Breast epithelium (tissue), 4 donors: ENCODE data around the gene ARL6IP1. TPM values are rescaled to one million over a fixed set of nuclear protein-coding genes. Genes with fewer than 3 reads are reported as not detected.
A peak's percentile ranks its signal among the peaks of the same experiment; 100 is the strongest.

Experiments used
- DNase-seq, 2 donors: peaks; one replicate each; pipeline ENCODE4 v3.0.0-alpha.2; 2019; ENCODE audit warnings: low spot score in 2 of 2
- H3K27ac ChIP-seq, 2 donors: fragments of 200-600 bp; sonication (generic) in 1 of 2; one replicate each; pipeline ENCODE4 v1.5.1; 2016 to 2019; ENCODE audit warnings: mild to moderate bottlenecking in 1 of 2
- H3K27me3 ChIP-seq, 2 donors: fragments of 200-600 bp; sonication (generic) in 1 of 2; one replicate each; pipeline versions ENCODE4 v1.5.1 to v1.6.0; 2017 to 2019; ENCODE audit warnings: control low read depth in 1 of 2, mild to moderate bottlenecking in 1 of 2
- H3K36me3 ChIP-seq: fragments of 200-600 bp; one replicate; pipeline ENCODE4 v1.5.1; 2019
- H3K4me1 ChIP-seq, 2 donors: fragments of 200-600 bp; sonication (generic); one replicate each; pipeline ENCODE4 v1.5.1; 2016 to 2019; ENCODE audit warnings: control low read depth in 1 of 2
- H3K4me3 ChIP-seq, 3 donors: fragments of 200-600 bp; sonication (generic); 1 replicate in 2 of 3; 2 replicates in 1 of 3; pipeline ENCODE4 v1.5.1; 2016 to 2019; ENCODE audit warnings: mild to moderate bottlenecking in 3 of 3, moderate library complexity in 2 of 3
- H3K9me3 ChIP-seq, 2 donors: fragments of 200-600 bp; sonication (generic) in 1 of 2; one replicate each; pipeline ENCODE4 v1.5.1; 2016 to 2019; ENCODE audit warnings: control low read depth in 1 of 2
- CTCF ChIP-seq, 3 donors: fragments of 450-650 bp; IDR thresholded peaks; one replicate each; pipeline ENCODE4 v1.5.1; 2016 to 2017; ENCODE audit warnings: antibody characterized with exemption in 3 of 3, mild to moderate bottlenecking in 3 of 3, moderate library complexity in 3 of 3
- POLR2A ChIP-seq: fragments of 450-650 bp; IDR thresholded peaks from one replicate; pipeline ENCODE4 v1.6.1; 2016; ENCODE audit warnings: antibody characterized with exemption, mild to moderate bottlenecking, moderate library complexity
- POLR2AphosphoS5 ChIP-seq, 3 donors: sonication (generic); formaldehyde crosslinking; IDR thresholded peaks; one replicate each; pipeline ENCODE4 v1.6.1; 2017; ENCODE audit warnings: antibody characterized with exemption in 3 of 3
- intact Hi-C: fragments of 100-400 bp; cut with DNase I; formaldehyde crosslinking; loops from one replicate; pipeline ENCODE4 v1.15.1; 2023; ENCODE audit warnings: low total_unique reads
- total RNA-seq, 3 donors: library from RNA; depleted of rRNA; stranded (reverse); fragments of >200 nt; gene quantifications; one replicate each; pipeline ENCODE4 v1.1.0, GENCODE V29; 2016

Gene ARL6IP1
- 100 to 1,000 TPM; 199 to 368 (median 302) TPM for total RNA-seq

- Histone ChIP-seq H3K27me3 (no peaks in the 10 kb centered on the region), H3K36me3 (no peaks in the 10 kb centered on the region), H3K4me1 (no peaks in the 10 kb centered on the region), H3K9me3 (no peaks in the 10 kb centered on the region), H3K4me3 (peak within 1 kb of the TSS; percentile 93 to 99 (median 97)), H3K27ac (peak within 1 kb of the TSS; percentile 90 to 96)
- DNase-seq, result peak; percentile 99 to 100
- TF ChIP-seq POLR2AphosphoS5 (IDR thresholded peaks at IDR 0.05), result peak; percentile 99
- peak; percentile 77 to 96 (median 95) for TF ChIP-seq CTCF (IDR thresholded peaks at IDR 0.05)
- TF ChIP-seq POLR2A, result peak; percentile 98
- intact Hi-C loops, result no loop called here
Measured at GRCh38 chr16:18801145-18801972, at the start of gene ARL6IP1. ARL6IP1 (minus strand) TSS chr16:18801549; CDS start chr16:18801466, 83 bp downstream.

- intact Hi-C loops, result no loop called here
- H3K27ac ChIP-seq, result no peak overlapping the region
Measured at GRCh38 chr16:18846416-18846815, 45.1 kb upstream of the ARL6IP1 start.

GRCh38 chr16:18842565-18842964 is 41.2 kb upstream of the ARL6IP1 start:
- no peaks in the 10 kb centered on the region for H3K4me1 ChIP-seq
- no peaks in the 10 kb centered on the region for H3K27me3 ChIP-seq
- TF ChIP-seq CTCF (IDR thresholded peaks at IDR 0.05) (no peak), POLR2A (no peak), POLR2AphosphoS5 (IDR thresholded peaks at IDR 0.05) (no peak)
- H3K4me3 ChIP-seq, result no peak overlapping the region
- H3K27ac ChIP-seq, result no peak overlapping the region
- no peak for DNase-seq
- H3K9me3 ChIP-seq, result no peaks in the 10 kb centered on the region
- H3K36me3 ChIP-seq, result peaks cover 6% of the 10 kb centered on the region
- intact Hi-C loops, result no loop called here

More at GRCh38 chr16:18846416-18846815, 45.1 kb upstream of the ARL6IP1 start:
- peaks cover 15% of the 10 kb centered on the region for H3K36me3 ChIP-seq
- DNase-seq, result no peak
- H3K4me1 ChIP-seq, result no peaks in the 10 kb centered on the region
- no peak for TF ChIP-seq CTCF (IDR thresholded peaks at IDR 0.05)
- no peak for TF ChIP-seq POLR2A
- H3K9me3 ChIP-seq, result no peaks in the 10 kb centered on the region
- H3K4me3 ChIP-seq, result no peak overlapping the region
- no peaks in the 10 kb centered on the region for H3K27me3 ChIP-seq

- intact Hi-C loops, result no loop called here
- peaks cover under 1% of the 10 kb centered on the region for H3K36me3 ChIP-seq
Measured at GRCh38 chr16:18841833-18842525, 40.6 kb upstream of the ARL6IP1 start.

More at GRCh38 chr16:18841833-18842525, 40.6 kb upstream of the ARL6IP1 start:
- Histone ChIP-seq H3K27me3 (no peaks in the 10 kb centered on the region), H3K9me3 (no peaks in the 10 kb centered on the region), H3K27ac (no peak overlapping the region), H3K4me1 (no peaks in the 10 kb centered on the region), H3K4me3 (no peak overlapping the region)
- TF ChIP-seq POLR2AphosphoS5 (IDR thresholded peaks at IDR 0.05) (no peak), POLR2A (no peak), CTCF (IDR thresholded peaks at IDR 0.05) (no peak)
- no peak for DNase-seq
